Breast epithelium (tissue), 3 donors: Measurements from ENCODE around the gene OR7C1.

Source experiments
- CTCF ChIP-seq, 3 donors: fragments of 450-650 bp; IDR thresholded peaks; one replicate each; pipeline ENCODE4 v1.5.1; 2016 to 2017; ENCODE audit warnings: antibody characterized with exemption in 3 of 3, mild to moderate bottlenecking in 3 of 3, moderate library complexity in 3 of 3
- POLR2A ChIP-seq: fragments of 450-650 bp; IDR thresholded peaks from one replicate; pipeline ENCODE4 v1.6.1; 2016; ENCODE audit warnings: antibody characterized with exemption, mild to moderate bottlenecking, moderate library complexity
- POLR2AphosphoS5 ChIP-seq, 3 donors: sonication (generic); formaldehyde crosslinking; IDR thresholded peaks; one replicate each; pipeline ENCODE4 v1.6.1; 2017; ENCODE audit warnings: antibody characterized with exemption in 3 of 3

DNA sequence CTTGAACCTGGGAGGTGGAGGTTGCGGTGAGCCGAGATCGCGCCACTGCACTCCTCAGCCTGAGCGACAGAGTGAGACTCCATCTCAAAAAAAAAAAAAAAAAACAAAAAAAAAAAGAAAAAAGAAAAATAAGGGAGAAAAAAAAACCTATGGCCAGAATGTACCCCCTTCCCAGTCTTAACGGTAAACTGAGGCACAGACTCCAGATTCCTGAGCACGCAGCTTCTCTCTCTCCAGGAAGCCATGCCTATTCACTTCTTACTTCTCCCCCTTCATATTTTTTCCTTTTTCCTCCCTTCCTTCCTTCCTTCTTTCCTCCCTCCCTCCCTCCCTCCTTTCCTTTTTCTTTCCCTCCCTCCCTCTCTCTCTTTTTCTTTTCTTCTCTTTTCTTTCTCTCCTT, 62.0 kb downstream of the OR7C1 start:
- TF ChIP-seq POLR2A (no peak), CTCF (IDR thresholded peaks at IDR 0.05) (no peak), POLR2AphosphoS5 (IDR thresholded peaks at IDR 0.05) (no peak)
